HCT116 (cell line): Measurements from ENCODE around the gene KLHDC4. TPM values are rescaled to one million over a fixed set of nuclear protein-coding genes. Genes with fewer than 3 reads are reported as not detected.

ENCODE experiments used
- ATAC-seq: fragments of 200-7000 bp; cut with Tn5 transposase; 2 replicates; pipeline ENCODE4 v1.9.1; 2020; ENCODE audit warnings: mild to moderate bottlenecking, moderate library complexity
- BruUV-seq: library from RNA; stranded (reverse); fragments of 400-500 nt; replicated peaks from 2 replicates; lab custom pipeline; 2021; lab: Mats Ljungman, UMichigan
- CTCF ChIA-PET: fragments of 300-600 bp; sonication (Branson Sonifier 250); formaldehyde crosslinking; loops from one replicate; lab custom pipeline; 2021; ENCODE audit warnings: antibody characterized with exemption; lab: Charles Lee
- POLR2A ChIA-PET: fragments of 300-600, 350-600 bp; sonication (Branson Sonifier 250); formaldehyde crosslinking; loops from one replicate; lab custom pipeline; 2021; ENCODE audit warnings: antibody characterized with exemption; lab: Charles Lee
- RAD21 ChIA-PET, 2 experiments: fragments of 300-600 bp; sonication (Branson Sonifier 250); formaldehyde crosslinking; loops; one replicate each; lab custom pipeline; 2023; ENCODE audit warnings: low total read pairs in 2 of 2; ENCODE audit not compliant: uncharacterized antibody in 2 of 2, unreplicated experiment in 2 of 2, low non-redundant PET in 1 of 2; lab: Charles Lee
- DNase-seq: peaks from one replicate; pipeline ENCODE4 v3.0.0-alpha.2; 2010; ENCODE audit warnings: low read depth, low spot score
- H2AFZ ChIP-seq: fragments of 200-600 bp; shearing (Covaris generic), sonication (generic); 2 replicates; pipeline ENCODE4 v1.6.1; 2017; ENCODE audit warnings: low read depth, mixed run types, mixed read lengths, antibody characterized with exemption, low read length; ENCODE audit not compliant: poor library complexity, severe bottlenecking
- H3K27ac ChIP-seq: 2 replicates; pipeline ENCODE4 v1.5.1; 2012; ENCODE audit warnings: low read depth, low read length
- H3K27me3 ChIP-seq: fragments of 200-600 bp; sonication (generic); 2 replicates; pipeline ENCODE4 v1.6.1; 2016; ENCODE audit warnings: mixed run types, low read length, mixed read lengths; ENCODE audit not compliant: insufficient read depth
- H3K36me3 ChIP-seq, 2 experiments: fragments of 200-500 bp in 1 of 2; fragments of 200-600 bp in 1 of 2; sonication (Bioruptor generic) in 1 of 2; sonication (generic) in 1 of 2; 2 replicates each; pipeline versions ENCODE4 v1.5.1 to v1.6.1; 2014 to 2016; ENCODE audit warnings: low read length in 2 of 2, inconsistent platforms in 1 of 2, mixed read lengths in 1 of 2, mixed run types in 1 of 2; ENCODE audit not compliant: insufficient read depth in 2 of 2, control insufficient read depth in 1 of 2
- H3K4me1 ChIP-seq, 2 experiments: fragments of 200-600 bp in 1 of 2; sonication (generic) in 1 of 2; 2 replicates each; pipeline versions ENCODE4 v1.5.1 to v1.6.1; 2012 to 2017; ENCODE audit warnings: low read length in 2 of 2, inconsistent platforms in 1 of 2, mild to moderate bottlenecking in 1 of 2, mixed read lengths in 1 of 2, mixed run types in 1 of 2, moderate library complexity in 1 of 2; ENCODE audit not compliant: insufficient read depth in 2 of 2, control insufficient read depth in 1 of 2
- H3K4me2 ChIP-seq: fragments of 200-600 bp; sonication (generic); 2 replicates; pipeline ENCODE4 v1.6.1; 2017; ENCODE audit warnings: mixed run types, low read length, mixed read lengths
- H3K4me3 ChIP-seq, 2 experiments: fragments of 200-600 bp in 1 of 2; sonication (generic) in 1 of 2; replicated peaks in 1 of 2; 2 replicates each; pipeline ENCODE4 v1.5.1; 2011 to 2016; ENCODE audit warnings: low read length in 2 of 2, control low read depth in 1 of 2, low read depth in 1 of 2, mild to moderate bottlenecking in 1 of 2, mixed read lengths in 1 of 2, mixed run types in 1 of 2
- H3K79me2 ChIP-seq: fragments of 200-600 bp; sonication (generic); 2 replicates; pipeline ENCODE4 v1.6.1; 2017; ENCODE audit warnings: mild to moderate bottlenecking, mixed run types, low read length, moderate library complexity, mixed read lengths; ENCODE audit not compliant: insufficient read depth
- H3K9ac ChIP-seq: fragments of 200-600 bp; sonication (generic); 2 replicates; pipeline ENCODE4 v1.6.1; 2016; ENCODE audit warnings: low read length, mixed read lengths
- H3K9me2 ChIP-seq: fragments of 200-600 bp; sonication (generic), shearing (Covaris generic); 2 replicates; pipeline ENCODE4 v1.6.1; 2017; ENCODE audit warnings: mixed run types, mild to moderate bottlenecking, moderate library complexity; ENCODE audit not compliant: insufficient read depth
- H3K9me3 ChIP-seq, 2 experiments: fragments of 200-500 bp in 1 of 2; fragments of 200-600 bp in 1 of 2; sonication (Bioruptor generic) in 1 of 2; sonication (generic) in 1 of 2; 2 replicates each; pipeline ENCODE4 v1.6.1; 2014 to 2017; ENCODE audit warnings: low read length in 2 of 2, mixed read lengths in 2 of 2, inconsistent platforms in 1 of 2, low read depth in 1 of 2, mild to moderate bottlenecking in 1 of 2, mixed run types in 1 of 2, moderate library complexity in 1 of 2; ENCODE audit not compliant: control insufficient read depth in 1 of 2, insufficient read depth in 1 of 2
- H4K20me1 ChIP-seq: fragments of 200-600 bp; sonication (generic), shearing (Covaris generic); 2 replicates; pipeline ENCODE4 v1.6.1; 2017; ENCODE audit warnings: mixed run types, mild to moderate bottlenecking, moderate library complexity; ENCODE audit not compliant: insufficient read depth
- CBX3 ChIP-seq: IDR thresholded peaks from 2 replicates; pipeline ENCODE4 v1.6.1; 2012; ENCODE audit warnings: low read depth
- CTCF ChIP-seq, 3 experiments: fragments of 200-600 bp in 1 of 3; sonication (generic) in 1 of 3; IDR thresholded peaks in 2 of 3; conservative IDR thresholded peaks in 1 of 3; 2 replicates each; pipeline ENCODE4 v1.5.1; 2012 to 2017; ENCODE audit warnings: low read depth in 2 of 3, low read length in 2 of 3, antibody characterized with exemption in 1 of 3, borderline replicate concordance in 1 of 3, control low read depth in 1 of 3, mild to moderate bottlenecking in 1 of 3, mixed read lengths in 1 of 3, mixed run types in 1 of 3, moderate library complexity in 1 of 3; ENCODE audit not compliant: insufficient read depth in 1 of 3
- EGR1 ChIP-seq: IDR thresholded peaks from 2 replicates; pipeline ENCODE4 v1.6.1; 2012; ENCODE audit warnings: low read depth
- EZH2 ChIP-seq: fragments of 200-600 bp; sonication (generic); IDR thresholded peaks from 2 replicates; pipeline ENCODE4 v1.6.1; 2017; ENCODE audit warnings: antibody characterized with exemption, mixed run types
- EZH2phosphoT487 ChIP-seq: fragments of 200-600 bp; IDR thresholded peaks from 2 replicates; pipeline ENCODE4 v1.6.1; 2018; ENCODE audit warnings: antibody characterized with exemption, borderline replicate concordance
- FOSL1 ChIP-seq: IDR thresholded peaks from 2 replicates; pipeline ENCODE4 v1.6.1; 2012; ENCODE audit warnings: low read depth
- JUND ChIP-seq: IDR thresholded peaks from 2 replicates; pipeline ENCODE4 v1.6.1; 2012
- POLR2A ChIP-seq: IDR thresholded peaks from 2 replicates; pipeline ENCODE4 v1.7.0; 2011; ENCODE audit warnings: borderline replicate concordance; ENCODE audit not compliant: insufficient read depth, insufficient read length; ENCODE audit errors: extremely low read depth
- POLR2AphosphoS5 ChIP-seq: IDR thresholded peaks from 2 replicates; pipeline ENCODE4 v1.6.1; 2011; ENCODE audit warnings: mild to moderate bottlenecking, low read depth, low read length, moderate library complexity
- SIN3A ChIP-seq: IDR thresholded peaks from 2 replicates; pipeline ENCODE4 v1.6.1; 2012; ENCODE audit warnings: low read depth
- SP1 ChIP-seq: IDR thresholded peaks from 2 replicates; pipeline ENCODE4 v1.6.1; 2012; ENCODE audit warnings: low read depth
- SRF ChIP-seq: IDR thresholded peaks from 2 replicates; pipeline ENCODE4 v1.6.1; 2012; ENCODE audit warnings: low read depth
- TCF7L2 ChIP-seq: IDR thresholded peaks from 2 replicates; pipeline ENCODE4 v1.7.0; 2011; ENCODE audit warnings: borderline replicate concordance, inconsistent platforms; ENCODE audit not compliant: insufficient read depth, insufficient read length; ENCODE audit errors: extremely low read depth
- ZNF274 ChIP-seq: fragments of 200-500 bp; sonication (Bioruptor generic); IDR thresholded peaks from 2 replicates; pipeline ENCODE4 v1.6.1; 2014; ENCODE audit warnings: mild to moderate bottlenecking, low read depth, low read length, inconsistent platforms
- intact Hi-C: fragments of 100-400 bp; cut with micrococcal nuclease; formaldehyde crosslinking; loops from 2 replicates; pipeline ENCODE4 v1.10.0; 2022
- total RNA-seq: library from RNA; stranded (reverse); gene quantifications from one replicate; pipeline ENCODE4 v1.2.1, GENCODE V29; 2021; ENCODE audit not compliant: unreplicated experiment
- TF ChIP-seq, protein P1 (sequence below): IDR thresholded peaks from 2 replicates; pipeline ENCODE4 v1.6.1; 2012
- TF ChIP-seq, protein P2 (sequence below): IDR thresholded peaks from 2 replicates; pipeline ENCODE4 v1.6.1; 2012; ENCODE audit warnings: low read depth

Gene KLHDC4
- total RNA-seq, 1 experiment from 2014 or later: 107 TPM

- Histone ChIP-seq H3K9me2 (no peaks in the 10 kb centered on the region), H3K27me3 (no peaks in the 10 kb centered on the region), H3K79me2 (peaks cover 80% of the 10 kb centered on the region), H3K4me1 (peaks cover 8 to 18% of the 10 kb centered on the region in 2 experiments; a peak in 3 of 4 replicates), H3K27ac (no peak overlapping the region), H2AFZ (no peak overlapping the region), H3K9ac (no peak overlapping the region), H3K4me2 (no peak overlapping the region), H3K4me3 (no peak overlapping the region), H3K9me3 (no peaks in the 10 kb centered on the region), H3K36me3 (peaks cover 18 to 50% of the 10 kb centered on the region in 2 experiments), H4K20me1 (peaks cover 9% of the 10 kb centered on the region; the same call in 1 of the 2 replicates)
- ChIA-PET RAD21 (no interaction called here), POLR2A (no interaction called here), CTCF (no interaction called here)
- no peak for ATAC-seq
- BruUV-seq: no TSS peak
- intact Hi-C loops: no loop called here
- no peak for TF ChIP-seq SRF
- no peak for DNase-seq
These were observed 3.2 kb downstream of the KLHDC4 start for GRCh38 chr16:87762620-87763019.

GRCh38 chr16:87762071-87762571 lies 3.7 kb downstream of the KLHDC4 start:
- Histone ChIP-seq H3K4me2 (no peak overlapping the region), H3K9me3 (no peaks in the 10 kb centered on the region), H3K4me3 (no peak overlapping the region), H3K27me3 (no peaks in the 10 kb centered on the region), H3K36me3 (peaks cover 20 to 53% of the 10 kb centered on the region in 2 experiments), H3K9ac (no peak overlapping the region), H3K27ac (no peak overlapping the region), H3K9me2 (no peaks in the 10 kb centered on the region), H4K20me1 (peaks cover 9% of the 10 kb centered on the region; the same call in 1 of the 2 replicates), H3K79me2 (peaks cover 85% of the 10 kb centered on the region), H3K4me1 (peaks cover 8 to 18% of the 10 kb centered on the region in 2 experiments; a peak in 3 of 4 replicates), H2AFZ (no peak overlapping the region)
- no peak for DNase-seq
- no TSS peak for BruUV-seq
- intact Hi-C loops: no loop called here
- ChIA-PET CTCF (no interaction called here), POLR2A (no interaction called here), RAD21 (no interaction called here)
- ATAC-seq: no peak
- TF ChIP-seq EZH2phosphoT487 (no peak), JUND (no peak), SP1 (no peak), EGR1 (no peak), CTCF (IDR thresholded peaks at IDR 0.05 in 2 of 3, conservative IDR thresholded peaks at IDR 0.05 in 1 of 3; ENCODE audit: borderline replicate concordance in 1 of 3, insufficient read depth in 1 of 3, low read depth in 2 of 3, low read length in 2 of 3) (no peak), CBX3 (no peak), FOSL1 (no peak), ZNF274 (no peak), POLR2A (no peak), POLR2AphosphoS5 (no peak), EZH2 (no peak), SIN3A (no peak), SRF (no peak), TCF7L2 (no peak)
- TF ChIP-seq, protein P1, sequence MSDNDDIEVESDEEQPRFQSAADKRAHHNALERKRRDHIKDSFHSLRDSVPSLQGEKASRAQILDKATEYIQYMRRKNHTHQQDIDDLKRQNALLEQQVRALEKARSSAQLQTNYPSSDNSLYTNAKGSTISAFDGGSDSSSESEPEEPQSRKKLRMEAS: no peak
- TF ChIP-seq, protein P2, sequence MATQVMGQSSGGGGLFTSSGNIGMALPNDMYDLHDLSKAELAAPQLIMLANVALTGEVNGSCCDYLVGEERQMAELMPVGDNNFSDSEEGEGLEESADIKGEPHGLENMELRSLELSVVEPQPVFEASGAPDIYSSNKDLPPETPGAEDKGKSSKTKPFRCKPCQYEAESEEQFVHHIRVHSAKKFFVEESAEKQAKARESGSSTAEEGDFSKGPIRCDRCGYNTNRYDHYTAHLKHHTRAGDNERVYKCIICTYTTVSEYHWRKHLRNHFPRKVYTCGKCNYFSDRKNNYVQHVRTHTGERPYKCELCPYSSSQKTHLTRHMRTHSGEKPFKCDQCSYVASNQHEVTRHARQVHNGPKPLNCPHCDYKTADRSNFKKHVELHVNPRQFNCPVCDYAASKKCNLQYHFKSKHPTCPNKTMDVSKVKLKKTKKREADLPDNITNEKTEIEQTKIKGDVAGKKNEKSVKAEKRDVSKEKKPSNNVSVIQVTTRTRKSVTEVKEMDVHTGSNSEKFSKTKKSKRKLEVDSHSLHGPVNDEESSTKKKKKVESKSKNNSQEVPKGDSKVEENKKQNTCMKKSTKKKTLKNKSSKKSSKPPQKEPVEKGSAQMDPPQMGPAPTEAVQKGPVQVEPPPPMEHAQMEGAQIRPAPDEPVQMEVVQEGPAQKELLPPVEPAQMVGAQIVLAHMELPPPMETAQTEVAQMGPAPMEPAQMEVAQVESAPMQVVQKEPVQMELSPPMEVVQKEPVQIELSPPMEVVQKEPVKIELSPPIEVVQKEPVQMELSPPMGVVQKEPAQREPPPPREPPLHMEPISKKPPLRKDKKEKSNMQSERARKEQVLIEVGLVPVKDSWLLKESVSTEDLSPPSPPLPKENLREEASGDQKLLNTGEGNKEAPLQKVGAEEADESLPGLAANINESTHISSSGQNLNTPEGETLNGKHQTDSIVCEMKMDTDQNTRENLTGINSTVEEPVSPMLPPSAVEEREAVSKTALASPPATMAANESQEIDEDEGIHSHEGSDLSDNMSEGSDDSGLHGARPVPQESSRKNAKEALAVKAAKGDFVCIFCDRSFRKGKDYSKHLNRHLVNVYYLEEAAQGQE: no peak
